GM12875 (cell line): Measurements from ENCODE around the gene FGGY.

Source experiments
- H3K4me3 ChIP-seq: one replicate; pipeline ENCODE4 v1.5.1; 2011; ENCODE audit warnings: low read depth, low read length, control low read depth
- CTCF ChIP-seq: IDR thresholded peaks from 2 replicates; pipeline ENCODE4 v1.5.1; 2011; ENCODE audit warnings: low read depth, mild to moderate bottlenecking, control low read depth, inconsistent platforms, low read length, moderate library complexity, borderline replicate concordance; ENCODE audit not compliant: insufficient read depth

Gene FGGY

GRCh38 chr1:59776960-59777852, 480.3 kb downstream of the FGGY start:
- no peak for TF ChIP-seq CTCF
- H3K4me3 ChIP-seq = no peak overlapping the region

GRCh38 chr1:59779949-59780348, 483.1 kb downstream of the FGGY start:
- no peak overlapping the region for H3K4me3 ChIP-seq
- TF ChIP-seq CTCF = no peak

- H3K4me3 ChIP-seq = no peak overlapping the region
- no peak for TF ChIP-seq CTCF
Measured at GRCh38 chr1:59788825-59789224, 491.9 kb downstream of the FGGY start.

GRCh38 chr1:59798600-59798999, 501.7 kb downstream of the FGGY start:
- H3K4me3 ChIP-seq = no peak overlapping the region
- TF ChIP-seq CTCF = no peak

- TF ChIP-seq CTCF = no peak
- no peak overlapping the region for H3K4me3 ChIP-seq
Measured at GRCh38 chr1:59803458-59804038, 506.7 kb downstream of the FGGY start.

GRCh38 chr1:59804301-59804700, 507.4 kb downstream of the FGGY start:
- no peak overlapping the region for H3K4me3 ChIP-seq
- TF ChIP-seq CTCF = no peak

GRCh38 chr1:59805554-59805953, 508.7 kb downstream of the FGGY start:
- no peak overlapping the region for H3K4me3 ChIP-seq
- TF ChIP-seq CTCF = no peak
